Activated naive CD8-positive, alpha-beta T cell treated with anti-CD3 and anti-CD28 coated beads for 36 hours (primary cell): ENCODE data around the gene GPR33. TPM values are rescaled to one million over a fixed set of nuclear protein-coding genes. Genes with fewer than 3 reads are reported as not detected.
"Not testable (repeated sequence)": the region's sequence is repeated elsewhere in the genome, so short reads cannot be mapped to it uniquely, and the experiment has no call there.

ENCODE experiments used
- DNase-seq: peaks from one replicate; pipeline ENCODE4 v3.0.0; 2021
- H3K27ac Mint-ChIP-seq: one replicate; pipeline ENCODE4 v1.8.0; 2022; ENCODE audit warnings: mild to moderate bottlenecking, moderate library complexity, mixed read lengths
- H3K27me3 Mint-ChIP-seq: one replicate; pipeline ENCODE4 v1.8.0; 2022; ENCODE audit warnings: mild to moderate bottlenecking, mixed read lengths
- H3K36me3 Mint-ChIP-seq: one replicate; pipeline ENCODE4 v1.8.0; 2021; ENCODE audit warnings: mild to moderate bottlenecking, mixed read lengths
- H3K4me1 Mint-ChIP-seq: one replicate; pipeline ENCODE4 v1.8.0; 2021; ENCODE audit warnings: mixed read lengths
- H3K4me3 Mint-ChIP-seq: one replicate; pipeline ENCODE4 v1.8.0; 2022; ENCODE audit warnings: mild to moderate bottlenecking, moderate library complexity, mixed read lengths
- H3K9me3 Mint-ChIP-seq: one replicate; pipeline ENCODE4 v1.8.0; 2022; ENCODE audit warnings: mixed read lengths
- total RNA-seq, 2 experiments: library from RNA; stranded (reverse); gene quantifications; one replicate each; pipeline ENCODE4 v1.2.3, GENCODE V29; 2021

The GPR33 gene
- total RNA-seq, 2 experiments from 2014 or later = not detected

DNA sequence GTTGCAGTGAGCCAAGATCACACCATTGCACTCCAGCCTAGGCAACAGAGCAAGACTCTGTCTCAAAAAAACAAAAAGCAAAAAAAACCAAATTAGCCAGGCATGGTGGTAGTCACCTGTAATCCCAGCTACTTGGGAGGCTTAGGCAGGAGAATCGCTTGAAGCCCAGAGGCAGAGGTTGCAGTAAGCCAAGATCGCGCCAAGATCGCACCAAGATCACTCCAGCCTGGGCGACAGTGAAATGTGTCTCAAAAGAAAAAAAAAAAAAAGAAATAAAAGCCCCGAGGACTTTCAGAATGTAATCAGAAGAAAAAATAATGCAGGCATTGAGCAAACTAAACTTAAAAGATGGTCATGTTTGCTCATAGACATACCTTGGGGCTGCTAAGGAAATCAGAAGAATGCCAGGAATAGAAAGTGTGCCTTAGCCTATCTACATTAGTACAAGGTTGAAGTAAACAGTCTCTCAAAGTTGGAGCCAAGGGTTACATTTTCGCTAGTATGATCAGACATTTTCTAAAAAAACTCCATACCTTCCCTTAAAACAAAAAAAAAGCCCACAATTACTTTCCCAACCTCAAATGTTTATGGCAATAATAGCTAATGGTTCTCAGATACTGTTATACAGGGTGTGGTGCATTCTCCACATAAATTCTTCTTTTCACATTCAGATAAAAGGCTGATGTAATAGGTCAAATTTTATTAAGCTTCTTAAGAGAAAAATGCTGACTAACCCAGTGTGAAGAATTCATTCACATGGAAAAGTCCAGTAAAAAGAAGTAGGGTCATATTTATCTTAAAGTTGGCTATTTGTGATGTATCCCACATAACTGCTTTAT, 46.3 kb downstream of the GPR33 start:
- Mint-ChIP-seq H3K4me1 (no peaks in the 10 kb centered on the region), H3K27me3 (no peaks in the 10 kb centered on the region), H3K36me3 (peaks cover 28% of the 10 kb centered on the region)

DNA sequence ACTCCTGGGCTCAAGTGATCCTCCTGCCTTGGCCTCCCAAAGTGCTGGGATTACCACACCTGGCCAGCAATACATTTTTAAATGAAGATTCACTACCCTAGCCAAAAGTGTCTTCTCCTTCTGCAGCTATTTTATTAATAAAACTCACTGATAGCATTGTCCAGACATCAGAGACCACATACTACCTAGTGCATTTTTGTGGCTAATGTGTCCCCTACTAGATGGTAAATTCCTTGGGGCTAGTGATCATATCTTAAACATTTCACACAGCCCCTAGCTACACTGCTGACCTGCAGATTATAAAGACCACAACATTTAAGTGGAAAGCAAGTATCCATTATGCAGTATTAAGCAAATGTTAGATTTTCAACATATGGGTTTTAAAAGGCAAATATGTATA, 47.6 kb downstream of the GPR33 start:
- DNase-seq = no peak
- H3K9me3 Mint-ChIP-seq = peaks cover 5% of the 10 kb centered on the region
- H3K4me1 Mint-ChIP-seq = no peaks in the 10 kb centered on the region
- H3K27ac Mint-ChIP-seq = no peak overlapping the region
- no peaks in the 10 kb centered on the region for H3K27me3 Mint-ChIP-seq
- no peak overlapping the region for H3K4me3 Mint-ChIP-seq
- peaks cover 26% of the 10 kb centered on the region for H3K36me3 Mint-ChIP-seq

More for the DNA sequence above, 46.3 kb downstream of the GPR33 start:
- Mint-ChIP-seq H3K9me3 (peaks cover 5% of the 10 kb centered on the region), H3K27ac (no peak overlapping the region), H3K4me3 (no peak overlapping the region)
- DNase-seq = no peak

DNA sequence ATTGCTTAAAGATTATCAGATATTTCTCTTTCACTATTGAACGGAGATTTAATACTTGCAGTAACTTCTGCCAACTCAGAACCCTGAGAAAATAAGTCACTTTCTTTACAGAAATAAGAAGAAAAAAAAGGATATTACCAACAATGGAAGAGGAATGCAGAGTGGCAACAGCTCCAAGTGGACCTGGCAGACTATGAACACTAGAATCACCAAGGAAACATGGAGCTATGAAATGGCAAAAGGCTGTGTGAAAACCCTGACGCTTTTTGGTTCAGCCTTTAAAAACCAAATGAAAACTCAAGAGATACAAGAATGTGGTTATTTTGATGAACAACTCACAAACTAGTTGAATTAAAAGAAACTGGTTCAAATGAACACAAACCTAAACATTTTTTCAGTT, 48.3 kb downstream of the GPR33 start:
- H3K27ac Mint-ChIP-seq = no peak overlapping the region
- no peak overlapping the region for H3K4me3 Mint-ChIP-seq
- peaks cover 26% of the 10 kb centered on the region for H3K36me3 Mint-ChIP-seq
- no peaks in the 10 kb centered on the region for H3K27me3 Mint-ChIP-seq
- no peaks in the 10 kb centered on the region for H3K4me1 Mint-ChIP-seq
- H3K9me3 Mint-ChIP-seq = peaks cover 5% of the 10 kb centered on the region
- DNase-seq = no peak

DNA sequence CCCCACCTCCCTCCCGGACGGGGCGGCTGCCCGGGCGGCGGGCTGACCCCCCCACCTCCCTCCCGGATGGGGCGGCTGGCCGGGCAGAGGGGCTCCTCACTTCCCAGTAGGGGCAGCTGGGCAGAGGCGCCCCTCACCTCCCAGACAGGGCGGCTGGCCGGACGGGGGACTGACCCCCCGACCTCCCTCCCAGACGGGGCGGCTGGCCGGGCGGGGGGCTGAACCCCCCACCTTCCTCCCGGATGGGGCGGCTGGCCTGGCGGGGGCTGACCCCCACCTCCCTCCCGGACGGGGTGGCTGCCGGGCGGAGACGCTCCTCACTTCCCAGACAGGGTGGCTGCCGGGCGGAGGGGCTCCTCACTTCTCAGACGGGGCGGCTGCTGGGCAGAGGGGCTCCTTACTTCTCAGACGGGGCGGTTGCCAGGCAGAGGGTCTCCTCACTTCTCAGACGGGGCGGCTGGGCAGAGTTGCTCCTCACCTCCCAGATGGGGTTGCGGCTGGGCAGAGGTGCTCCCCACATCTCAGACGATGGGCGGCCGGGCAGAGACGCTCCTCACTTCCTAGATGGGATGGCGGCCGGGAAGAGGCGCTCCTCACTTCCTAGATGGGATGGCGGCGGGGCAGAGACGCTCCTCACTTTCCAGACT, 50.7 kb downstream of the GPR33 start:
- not testable (repeated sequence) for H3K4me3 Mint-ChIP-seq, H3K27ac Mint-ChIP-seq, H3K4me1 Mint-ChIP-seq, H3K27me3 Mint-ChIP-seq, DNase-seq, H3K9me3 Mint-ChIP-seq
- H3K36me3 Mint-ChIP-seq = peaks cover 26% of the 10 kb centered on the region

DNA sequence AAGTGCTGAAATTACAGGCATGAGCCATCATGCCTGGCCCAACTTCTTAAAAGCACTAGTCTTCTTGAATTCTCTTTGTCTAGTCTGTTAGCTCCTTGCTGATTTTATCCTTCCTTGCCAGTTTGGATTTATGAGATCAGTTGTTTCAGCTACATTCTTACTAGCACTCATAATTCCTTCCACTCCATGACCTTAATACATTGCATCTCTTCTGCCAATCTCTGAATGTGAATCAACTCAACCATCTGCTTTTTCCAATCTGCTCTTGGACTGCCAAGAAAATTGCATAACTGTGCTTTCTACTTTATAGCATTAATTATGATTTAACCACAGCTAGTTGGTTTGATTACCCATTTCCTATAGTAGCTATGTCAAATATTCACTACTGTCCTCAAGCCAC, 52.6 kb downstream of the GPR33 start:
- no peak overlapping the region for H3K4me3 Mint-ChIP-seq
- H3K9me3 Mint-ChIP-seq = peaks cover 7% of the 10 kb centered on the region
- DNase-seq = no peak
- H3K36me3 Mint-ChIP-seq = peaks cover 37% of the 10 kb centered on the region
- H3K27me3 Mint-ChIP-seq = no peaks in the 10 kb centered on the region
- peaks cover 3% of the 10 kb centered on the region for H3K4me1 Mint-ChIP-seq
- H3K27ac Mint-ChIP-seq = no peak overlapping the region

Other genes starting within 250 kb of the GPR33 start
- 10 to 100 TPM; 10.8 TPM for gene HEATR5A, start 67.5 kb downstream of the GPR33 start, total RNA-seq
- 10 to 100 TPM; 32.2 to 33.7 TPM for gene DTD2, start 30.5 kb downstream of the GPR33 start, total RNA-seq
- 10 to 100 TPM in 1 of 2 experiments, 1 to 10 TPM in 1; 9.5 to 12.3 TPM for gene NUBPL, start 73.4 kb upstream of the GPR33 start, total RNA-seq